GM19099 (cell line): ENCODE data around the gene MBD6.

Experiments
- POLR2A ChIP-seq: IDR thresholded peaks from 3 replicates; pipeline ENCODE4 v1.6.1; 2011; ENCODE audit warnings: low read depth; ENCODE audit not compliant: insufficient read length; ENCODE audit errors: extremely low read depth

MBD6 gene

GRCh38 chr12:57534991-57535543, 12.4 kb downstream of the MBD6 start:
- no peak for TF ChIP-seq POLR2A

DNA sequence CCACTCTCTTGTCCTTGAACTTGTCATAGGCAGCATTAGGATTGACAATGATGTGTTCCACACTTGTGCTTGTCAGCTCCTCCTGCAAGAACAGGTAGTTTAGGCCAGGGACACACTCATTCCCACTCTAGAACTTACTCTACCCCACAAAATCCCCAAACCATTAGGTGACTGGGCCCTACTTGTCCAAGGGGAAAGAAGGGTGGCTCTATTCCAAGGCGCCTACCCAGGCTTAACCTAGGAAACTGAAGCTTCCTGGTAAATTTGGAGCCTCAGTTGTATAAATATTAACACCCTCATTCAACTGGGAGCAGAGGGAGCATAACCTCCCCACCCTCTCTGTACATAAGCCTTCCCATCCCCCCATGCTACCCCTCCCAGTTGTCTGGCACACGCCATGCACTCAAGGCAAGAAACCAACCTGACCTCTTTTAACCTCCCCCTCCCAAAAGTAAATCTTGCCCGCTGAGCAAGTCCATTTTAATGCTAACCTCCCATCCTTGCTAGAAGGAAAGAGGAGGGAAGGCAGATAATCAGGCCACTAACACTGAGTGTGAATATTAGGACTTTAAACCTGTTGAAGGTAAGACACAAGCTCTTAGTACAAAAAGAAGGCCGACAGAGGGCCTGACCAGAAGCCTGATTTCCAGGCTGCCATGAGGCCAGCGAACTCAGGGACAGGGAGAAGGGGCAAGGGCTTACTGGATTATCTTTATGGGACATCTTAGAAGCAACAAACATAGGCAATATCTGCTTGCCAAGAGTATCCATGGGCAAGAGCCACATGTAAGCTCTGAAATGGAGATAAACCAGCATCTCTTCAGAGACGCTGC, 13.4 kb downstream of the MBD6 start:
- TF ChIP-seq POLR2A: no peak

- no peak for TF ChIP-seq POLR2A
These were observed 13.9 kb downstream of the MBD6 start for GRCh38 chr12:57536597-57536942.

- TF ChIP-seq POLR2A: no peak
These were observed 16.6 kb downstream of the MBD6 start for GRCh38 chr12:57539134-57539768.

DNA sequence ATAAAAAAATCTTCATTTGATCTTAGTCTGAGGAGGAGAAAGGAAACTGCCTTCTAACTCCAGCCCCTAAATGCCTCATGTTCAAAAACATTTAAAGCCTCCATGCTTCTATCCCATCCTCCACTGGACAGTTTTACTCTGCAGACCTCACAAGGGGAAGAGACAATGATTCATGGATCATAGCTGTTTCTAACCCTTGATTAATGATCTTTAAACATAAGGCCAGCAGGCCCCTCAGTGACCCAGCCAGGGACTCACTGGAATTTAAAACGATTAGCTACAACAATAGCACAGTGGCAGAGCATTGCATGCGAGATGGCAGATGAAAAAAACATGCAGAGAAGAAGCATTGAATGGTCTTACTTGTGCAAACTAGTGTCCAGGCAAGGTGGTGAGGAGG, 18.4 kb downstream of the MBD6 start:
- no peak for TF ChIP-seq POLR2A

- no peak for TF ChIP-seq POLR2A
These were observed 19.1 kb downstream of the MBD6 start for GRCh38 chr12:57541717-57542116.

DNA sequence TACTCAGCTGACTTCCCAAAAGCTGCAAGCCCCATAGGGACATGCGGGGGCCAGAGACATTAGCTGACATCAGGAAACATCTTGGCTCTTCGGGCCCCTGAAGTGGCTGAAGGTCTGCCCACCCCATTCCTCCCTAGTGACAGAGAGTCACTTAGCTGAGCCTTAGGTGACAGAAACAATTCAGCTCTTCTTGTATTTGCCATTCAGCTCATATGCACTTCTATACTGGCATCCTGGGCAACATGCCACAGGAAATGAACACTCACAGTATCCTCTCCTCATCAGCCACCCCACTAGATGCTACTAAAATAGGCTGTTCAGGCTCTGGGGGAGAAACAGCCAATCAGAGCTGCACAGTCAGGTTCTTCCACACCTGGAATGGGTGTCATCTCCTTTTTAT, 21.0 kb downstream of the MBD6 start:
- TF ChIP-seq POLR2A: no peak

GRCh38 chr12:57545809-57546437, 23.3 kb downstream of the MBD6 start:
- TF ChIP-seq POLR2A: no peak

GRCh38 chr12:57546438-57547287, 24.0 kb downstream of the MBD6 start, which contains the start of gene DCTN2:
TSS of gene DCTN2 (minus strand) at chr12:57547192. CDS start at chr12:57547063, 129 bp downstream.
- TF ChIP-seq POLR2A: peak; percentile 54

GRCh38 chr12:57547288-57548012, 24.8 kb downstream of the MBD6 start:
- TF ChIP-seq POLR2A: no peak

- TF ChIP-seq POLR2A: no peak
These were observed 25.3 kb downstream of the MBD6 start for GRCh38 chr12:57548013-57548315.

DNA sequence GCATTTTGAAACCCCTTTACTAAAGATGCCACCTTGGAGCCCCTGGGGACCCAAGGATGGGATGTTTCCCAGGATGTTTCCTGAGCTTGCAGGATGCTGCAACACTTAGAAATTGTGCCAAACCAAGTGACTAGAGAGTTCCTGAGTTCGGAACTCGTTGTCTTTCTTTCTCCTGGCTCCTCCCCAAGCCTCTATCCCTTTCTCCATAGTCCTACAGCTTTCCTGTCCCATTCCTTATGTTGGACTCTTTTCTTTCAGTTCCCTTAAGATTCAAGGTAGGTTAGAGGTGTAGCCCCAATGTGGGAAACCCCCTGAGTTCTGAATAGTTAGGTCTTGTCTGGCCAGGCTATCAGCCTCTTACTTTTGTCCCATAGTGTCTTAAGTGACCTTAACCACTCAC, 25.9 kb downstream of the MBD6 start:
- no peak for TF ChIP-seq POLR2A

DNA sequence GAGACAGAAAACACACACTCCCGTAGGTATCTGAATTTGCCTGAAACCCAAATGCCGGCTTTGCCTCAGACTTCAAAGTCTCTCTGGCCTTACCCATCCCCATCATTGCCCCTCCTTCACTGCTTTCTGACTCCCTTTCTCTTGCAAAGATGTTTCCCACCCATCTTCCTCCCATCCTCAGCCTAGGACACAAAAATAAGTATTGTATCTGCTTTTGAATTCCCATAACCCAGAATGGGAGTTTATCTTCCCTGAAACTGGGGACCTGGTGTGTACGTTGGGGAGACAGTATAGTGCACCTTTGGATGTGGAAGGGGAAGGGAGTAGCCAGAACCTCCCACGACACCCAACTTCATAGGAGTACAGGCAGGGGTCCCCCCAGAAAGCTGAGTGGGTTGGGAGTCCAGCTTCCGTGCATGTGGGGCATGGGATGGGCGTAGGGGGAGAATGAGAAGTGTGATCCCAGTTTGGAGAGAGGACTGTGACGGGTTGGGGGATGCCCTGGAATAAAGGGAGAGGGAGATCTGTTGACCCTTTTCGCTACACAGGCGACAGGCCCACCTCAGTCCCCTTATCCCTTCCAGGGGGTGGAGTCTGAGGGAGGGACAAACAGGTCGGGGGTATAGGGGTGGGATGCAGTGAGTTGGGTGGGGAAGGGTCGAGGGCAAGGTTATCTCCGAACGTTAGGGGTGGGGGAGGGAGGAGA, 26.7 kb downstream of the MBD6 start:
- TF ChIP-seq POLR2A: no peak
